ENCODE measurements around the gene RAPGEF4. TPM values are rescaled to one million over a fixed set of nuclear protein-coding genes. Genes with fewer than 3 reads are reported as not detected.

The RAPGEF4 gene
- total and polyA plus RNA-seq, 2 of the 8 experiments (the other 6 are each of a cell fraction or from before 2014, with no cell fraction given) = 1.2 to 2.6 TPM

DNA sequence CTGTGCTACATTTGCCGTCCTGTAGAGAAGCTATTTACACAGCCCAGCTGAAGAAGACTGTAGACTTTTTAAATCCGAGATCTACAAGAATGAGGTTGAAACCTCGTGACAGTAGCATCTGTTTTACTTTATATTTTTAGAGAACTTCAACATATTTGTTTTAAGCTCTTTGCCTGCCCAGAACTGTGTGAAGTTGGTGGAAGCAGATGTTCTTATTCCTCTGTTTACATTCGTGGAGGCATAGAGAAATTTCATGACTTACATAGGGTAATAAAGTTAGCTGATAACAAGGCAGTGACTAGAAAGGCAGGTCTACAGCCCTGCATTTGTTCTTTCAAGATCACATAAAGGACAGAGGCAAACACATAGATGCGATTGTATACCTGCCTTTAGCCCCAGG lies 293.0 kb downstream of the RAPGEF4 start:
- H3K36me3 ChIP-seq (ENCODE audit: control insufficient read depth in 2 of 4, insufficient read depth in 4 of 4, low read length in 3 of 4) = no peaks in the 10 kb centered on the region
- H3K79me2 ChIP-seq (ENCODE audit: control insufficient read depth in 1 of 2, insufficient read depth in 2 of 2, low read length in 2 of 2) = no peaks in the 10 kb centered on the region
- H3K27me3 ChIP-seq (replicated peaks in 1 of 4; ENCODE audit: control insufficient read depth in 3 of 4, extremely low read depth in 1 of 4, insufficient read depth in 3 of 4, low read length in 3 of 4) = no peaks in the 10 kb centered on the region
- no peaks in the 10 kb centered on the region for H3K9me3 ChIP-seq (ENCODE audit: insufficient read depth in 2 of 2, low read depth in 1 of 2, low read length in 1 of 2)
- 81% methylated on average over 5 of the region's 5 CpGs; no CpG with 5 or more reads in 1 of the 2 experiments for WGBS, 2 experiments (ENCODE audit: extremely low coverage in 1 of 2, insufficient coverage in 1 of 2, insufficient read length in 1 of 2, insufficient replicate concordance in 2 of 2, low coverage in 1 of 2, low lambda C conversion rate in 2 of 2, missing lambda C conversion rate in 1 of 2)
- H3K9ac ChIP-seq (replicated peaks in 1 of 4; ENCODE audit: extremely low read depth in 1 of 4, low read depth in 3 of 4, low read length in 3 of 4) = no peak overlapping the region
- H2BK20ac ChIP-seq (ENCODE audit: low read length) = no peak overlapping the region
- H4K5ac ChIP-seq (ENCODE audit: insufficient read length, low read depth, low read length) = no peak overlapping the region
- H2BK15ac ChIP-seq (ENCODE audit: low read length) = no peak overlapping the region
- H4K8ac ChIP-seq (ENCODE audit: extremely low read depth, insufficient read depth, low read length) = no peak overlapping the region
- no peak overlapping the region for H2BK12ac ChIP-seq (ENCODE audit: low read depth, low read length)
- no peak for FAIRE-seq
- no peak overlapping the region for H3K18ac ChIP-seq (ENCODE audit: extremely low read depth, low read length)
- ChIA-PET CTCF (ENCODE audit: partially characterized antibody) (interaction anchor here (0.9 to 11.7 kb wide), 28 partner anchors 9 to 584 kb away, joined by 3 to 227 read pairs (median 4); no protein-coding TSS in a partner anchor), POLR2A (ENCODE audit: partially characterized antibody) (no interaction called here)
- H3K4me3 ChIP-seq (ENCODE audit: extremely low read depth in 1 of 4, insufficient read depth in 2 of 4, low read depth in 3 of 4, low read length in 4 of 4) = no peak overlapping the region
- no peak overlapping the region for H3K56ac ChIP-seq (replicated peaks; ENCODE audit: insufficient read length, low read depth, low read length)
- H3K79me1 ChIP-seq (ENCODE audit: low read depth, low read length) = no peaks in the 10 kb centered on the region
- H3K23ac ChIP-seq (ENCODE audit: insufficient read length) = no peak overlapping the region
- no peak overlapping the region for H2BK5ac ChIP-seq (ENCODE audit: low read depth, low read length)
- no peak overlapping the region for H2AFZ ChIP-seq (ENCODE audit: low read length)
- H3K23me2 ChIP-seq (ENCODE audit: low read depth, low read length) = no peaks in the 10 kb centered on the region
- H3K14ac ChIP-seq (ENCODE audit: insufficient read length) = no peak overlapping the region
- H2AK5ac ChIP-seq (ENCODE audit: low read depth, low read length) = no peak overlapping the region
- no peak overlapping the region for H4K91ac ChIP-seq (replicated peaks; ENCODE audit: insufficient read length, low read length)
- DNase-seq (ENCODE audit: low read depth in 1 of 2, low spot score in 2 of 2) = no peak
- H2BK120ac ChIP-seq (replicated peaks; ENCODE audit: low read depth, low read length) = no peak overlapping the region
- no peak overlapping the region for H3K27ac ChIP-seq (ENCODE audit: low read depth, low read length)
- no peaks in the 10 kb centered on the region for H4K20me1 ChIP-seq (replicated peaks in 1 of 2; ENCODE audit: control insufficient read depth in 1 of 2, insufficient read depth in 2 of 2, low read length in 2 of 2)
- H3K4me1 ChIP-seq (replicated peaks in 1 of 4; ENCODE audit: control insufficient read depth in 3 of 4, insufficient read depth in 4 of 4, low read length in 3 of 4) = peaks cover 0 to 3% (median 0%) of the 10 kb centered on the region in 4 experiments; a peak in 1 of 7 replicates
- no peak overlapping the region for H3K4ac ChIP-seq (replicated peaks; ENCODE audit: insufficient read length, low read depth, low read length)
- H3K4me2 ChIP-seq (ENCODE audit: insufficient read depth in 1 of 2, low read depth in 2 of 2, low read length in 2 of 2) = no peak overlapping the region
- no peak for TF ChIP-seq SRF (IDR thresholded peaks at IDR 0.05; ENCODE audit: low read depth, low read length)
- TF ChIP-seq MAFK (IDR thresholded peaks at IDR 0.05; ENCODE audit: low read depth, low read length) = no peak
- no peak for TF ChIP-seq NRF1 (IDR thresholded peaks at IDR 0.05; ENCODE audit: low read depth, low read length)
- TF ChIP-seq JUN (IDR thresholded peaks at IDR 0.05; ENCODE audit: low read depth, low read length) = no peak
- TF ChIP-seq TEAD4 (IDR thresholded peaks at IDR 0.05; ENCODE audit: low read depth, low read length) = no peak
- TF ChIP-seq NANOG (IDR thresholded peaks at IDR 0.05; ENCODE audit: insufficient read depth, low read depth, low read length, poor library complexity, severe bottlenecking) = no peak
- TF ChIP-seq POLR2AphosphoS5 (IDR thresholded peaks at IDR 0.05; ENCODE audit: low read depth, low read length) = no peak
- no peak for TF ChIP-seq BACH1 (IDR thresholded peaks at IDR 0.05; ENCODE audit: low read length)
- TF ChIP-seq HDAC6 (IDR thresholded peaks at IDR 0.05; ENCODE audit: low read depth, low read length) = no peak
- no peak for TF ChIP-seq SP2 (IDR thresholded peaks at IDR 0.05; ENCODE audit: low read length)
- TF ChIP-seq TBP (IDR thresholded peaks at IDR 0.05; ENCODE audit: low read depth, low read length) = no peak
- TF ChIP-seq SIX5 (IDR thresholded peaks at IDR 0.05; ENCODE audit: low read depth, low read length) = no peak
- TF ChIP-seq, protein P1, sequence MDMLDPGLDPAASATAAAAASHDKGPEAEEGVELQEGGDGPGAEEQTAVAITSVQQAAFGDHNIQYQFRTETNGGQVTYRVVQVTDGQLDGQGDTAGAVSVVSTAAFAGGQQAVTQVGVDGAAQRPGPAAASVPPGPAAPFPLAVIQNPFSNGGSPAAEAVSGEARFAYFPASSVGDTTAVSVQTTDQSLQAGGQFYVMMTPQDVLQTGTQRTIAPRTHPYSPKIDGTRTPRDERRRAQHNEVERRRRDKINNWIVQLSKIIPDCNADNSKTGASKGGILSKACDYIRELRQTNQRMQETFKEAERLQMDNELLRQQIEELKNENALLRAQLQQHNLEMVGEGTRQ (IDR thresholded peaks at IDR 0.05; ENCODE audit: low read length) = no peak
- TF ChIP-seq, protein P2, sequence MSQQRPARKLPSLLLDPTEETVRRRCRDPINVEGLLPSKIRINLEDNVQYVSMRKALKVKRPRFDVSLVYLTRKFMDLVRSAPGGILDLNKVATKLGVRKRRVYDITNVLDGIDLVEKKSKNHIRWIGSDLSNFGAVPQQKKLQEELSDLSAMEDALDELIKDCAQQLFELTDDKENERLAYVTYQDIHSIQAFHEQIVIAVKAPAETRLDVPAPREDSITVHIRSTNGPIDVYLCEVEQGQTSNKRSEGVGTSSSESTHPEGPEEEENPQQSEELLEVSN (IDR thresholded peaks at IDR 0.05) = no peak
- TF ChIP-seq POLR2A (IDR thresholded peaks at IDR 0.05; ENCODE audit: control extremely low read depth in 1 of 2, low read depth in 2 of 2, low read length in 2 of 2) = no peak

Measured in H1 (cell line).